A673 (cell line): ENCODE measurements around the gene ARMC6. TPM values are rescaled to one million over a fixed set of nuclear protein-coding genes. Genes with fewer than 3 reads are reported as not detected.

Experiments used
- BruUV-seq: library from RNA; stranded (reverse); fragments of 400-500 nt; replicated peaks from 2 replicates; lab custom pipeline; 2021; lab: Mats Ljungman, UMichigan
- CTCF ChIA-PET: fragments of 300-600 bp; sonication (Branson Sonifier 250); formaldehyde crosslinking; loops from one replicate; lab custom pipeline; 2022; ENCODE audit warnings: antibody characterized with exemption; lab: Charles Lee
- POLR2A ChIA-PET: fragments of 300-600 bp; sonication (Branson Sonifier 250); formaldehyde crosslinking; loops from one replicate; lab custom pipeline; 2022; ENCODE audit warnings: antibody characterized with exemption; ENCODE audit not compliant: low non-redundant PET; lab: Charles Lee
- DNase-seq: peaks from one replicate; pipeline ENCODE4 v3.0.0-alpha.2; 2015; ENCODE audit warnings: low spot score
- H3K27ac ChIP-seq: fragments of 200-600 bp; sonication (generic); 2 replicates; pipeline ENCODE4 v1.5.1; 2016; ENCODE audit warnings: mixed run types, low read depth, mild to moderate bottlenecking, mixed read lengths, antibody characterized with exemption, low read length; ENCODE audit not compliant: poor library complexity, severe bottlenecking
- H3K27me3 ChIP-seq: fragments of 200-600 bp; sonication (generic); replicated peaks from 2 replicates; pipeline ENCODE4 v1.6.1; 2017; ENCODE audit warnings: mixed run types, low read depth, mild to moderate bottlenecking, mixed read lengths, antibody characterized with exemption, low read length; ENCODE audit not compliant: insufficient read depth, poor library complexity
- H3K36me3 ChIP-seq: fragments of 200-600 bp; sonication (generic); 2 replicates; pipeline ENCODE4 v1.6.1; 2016; ENCODE audit warnings: mixed run types, mild to moderate bottlenecking, mixed read lengths, antibody characterized with exemption, low read length; ENCODE audit not compliant: insufficient read depth, poor library complexity, severe bottlenecking
- H3K4me1 ChIP-seq: fragments of 200-600 bp; sonication (generic); 2 replicates; pipeline ENCODE4 v1.6.1; 2017; ENCODE audit warnings: mixed run types, mild to moderate bottlenecking, mixed read lengths, antibody characterized with exemption, low read length; ENCODE audit not compliant: insufficient read depth, poor library complexity, severe bottlenecking
- H3K4me3 ChIP-seq: fragments of 200-600 bp; sonication (generic); 2 replicates; pipeline ENCODE4 v1.5.1; 2016; ENCODE audit warnings: low read depth, mixed run types, mild to moderate bottlenecking, mixed read lengths, low read length; ENCODE audit not compliant: poor library complexity, severe bottlenecking
- H3K9me3 ChIP-seq: fragments of 200-600 bp; sonication (generic); 2 replicates; pipeline ENCODE4 v1.6.1; 2016; ENCODE audit warnings: mixed run types, low read depth, mild to moderate bottlenecking, mixed read lengths, antibody characterized with exemption, low read length; ENCODE audit not compliant: poor library complexity, severe bottlenecking
- EZH2 ChIP-seq: fragments of 200-600 bp; sonication (generic); IDR thresholded peaks from 2 replicates; pipeline ENCODE4 v1.6.1; 2017; ENCODE audit warnings: borderline replicate concordance, low read depth, mild to moderate bottlenecking, mixed read lengths, antibody characterized with exemption, low read length; ENCODE audit not compliant: poor library complexity, severe bottlenecking
- intact Hi-C: fragments of 100-400 bp; cut with micrococcal nuclease; formaldehyde crosslinking; loops from one replicate; pipeline ENCODE4 v1.10.0; 2022; ENCODE audit not compliant: unreplicated experiment
- total RNA-seq: library from RNA; stranded (reverse); gene quantifications from 2 replicates; pipeline ENCODE4 v1.2.3, GENCODE V29; 2021
- TF ChIP-seq, protein P1 (sequence below): fragments of 300-800, 200-600 bp; sonication (generic); conservative IDR thresholded peaks from 2 replicates; pipeline ENCODE4 v1.5.1; 2017; ENCODE audit warnings: low read depth, mild to moderate bottlenecking, antibody characterized with exemption, low read length, moderate library complexity, mixed read lengths

Gene ARMC6
- total RNA-seq, 1 experiment from 2014 or later = 62.7 TPM

DNA sequence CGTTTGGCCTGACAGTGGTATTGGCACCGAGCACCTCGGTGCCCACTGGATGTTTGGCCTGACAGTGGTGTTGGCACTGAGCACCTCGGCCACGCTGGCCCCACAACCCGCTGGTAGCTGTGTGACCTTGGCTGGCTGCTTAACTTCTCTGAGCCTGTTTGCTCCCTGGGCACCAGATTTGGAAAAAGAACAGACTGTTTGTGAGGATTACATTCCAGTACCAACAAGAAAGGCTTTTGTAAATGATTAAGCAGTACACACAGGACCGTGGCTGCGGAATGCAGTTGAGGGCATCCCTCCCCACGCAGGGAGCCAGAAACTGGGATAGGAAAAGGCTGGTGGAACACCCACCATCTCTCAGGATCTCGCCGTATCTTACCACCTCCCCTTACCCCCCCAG is 62.3 kb downstream of the ARMC6 start:
- H3K27me3 ChIP-seq = no peaks in the 10 kb centered on the region
- CTCF ChIA-PET = no interaction called here
- no peaks in the 10 kb centered on the region for H3K4me1 ChIP-seq
- DNase-seq = no peak
- POLR2A ChIA-PET = no interaction called here
- no peak overlapping the region for H3K4me3 ChIP-seq
- TF ChIP-seq, protein P1, sequence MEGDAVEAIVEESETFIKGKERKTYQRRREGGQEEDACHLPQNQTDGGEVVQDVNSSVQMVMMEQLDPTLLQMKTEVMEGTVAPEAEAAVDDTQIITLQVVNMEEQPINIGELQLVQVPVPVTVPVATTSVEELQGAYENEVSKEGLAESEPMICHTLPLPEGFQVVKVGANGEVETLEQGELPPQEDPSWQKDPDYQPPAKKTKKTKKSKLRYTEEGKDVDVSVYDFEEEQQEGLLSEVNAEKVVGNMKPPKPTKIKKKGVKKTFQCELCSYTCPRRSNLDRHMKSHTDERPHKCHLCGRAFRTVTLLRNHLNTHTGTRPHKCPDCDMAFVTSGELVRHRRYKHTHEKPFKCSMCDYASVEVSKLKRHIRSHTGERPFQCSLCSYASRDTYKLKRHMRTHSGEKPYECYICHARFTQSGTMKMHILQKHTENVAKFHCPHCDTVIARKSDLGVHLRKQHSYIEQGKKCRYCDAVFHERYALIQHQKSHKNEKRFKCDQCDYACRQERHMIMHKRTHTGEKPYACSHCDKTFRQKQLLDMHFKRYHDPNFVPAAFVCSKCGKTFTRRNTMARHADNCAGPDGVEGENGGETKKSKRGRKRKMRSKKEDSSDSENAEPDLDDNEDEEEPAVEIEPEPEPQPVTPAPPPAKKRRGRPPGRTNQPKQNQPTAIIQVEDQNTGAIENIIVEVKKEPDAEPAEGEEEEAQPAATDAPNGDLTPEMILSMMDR = no peak
- TF ChIP-seq EZH2 = no peak
- no TSS peak for BruUV-seq
- no peak overlapping the region for H3K27ac ChIP-seq
- no peaks in the 10 kb centered on the region for H3K36me3 ChIP-seq
- intact Hi-C loops = no loop called here
- no peaks in the 10 kb centered on the region for H3K9me3 ChIP-seq

DNA sequence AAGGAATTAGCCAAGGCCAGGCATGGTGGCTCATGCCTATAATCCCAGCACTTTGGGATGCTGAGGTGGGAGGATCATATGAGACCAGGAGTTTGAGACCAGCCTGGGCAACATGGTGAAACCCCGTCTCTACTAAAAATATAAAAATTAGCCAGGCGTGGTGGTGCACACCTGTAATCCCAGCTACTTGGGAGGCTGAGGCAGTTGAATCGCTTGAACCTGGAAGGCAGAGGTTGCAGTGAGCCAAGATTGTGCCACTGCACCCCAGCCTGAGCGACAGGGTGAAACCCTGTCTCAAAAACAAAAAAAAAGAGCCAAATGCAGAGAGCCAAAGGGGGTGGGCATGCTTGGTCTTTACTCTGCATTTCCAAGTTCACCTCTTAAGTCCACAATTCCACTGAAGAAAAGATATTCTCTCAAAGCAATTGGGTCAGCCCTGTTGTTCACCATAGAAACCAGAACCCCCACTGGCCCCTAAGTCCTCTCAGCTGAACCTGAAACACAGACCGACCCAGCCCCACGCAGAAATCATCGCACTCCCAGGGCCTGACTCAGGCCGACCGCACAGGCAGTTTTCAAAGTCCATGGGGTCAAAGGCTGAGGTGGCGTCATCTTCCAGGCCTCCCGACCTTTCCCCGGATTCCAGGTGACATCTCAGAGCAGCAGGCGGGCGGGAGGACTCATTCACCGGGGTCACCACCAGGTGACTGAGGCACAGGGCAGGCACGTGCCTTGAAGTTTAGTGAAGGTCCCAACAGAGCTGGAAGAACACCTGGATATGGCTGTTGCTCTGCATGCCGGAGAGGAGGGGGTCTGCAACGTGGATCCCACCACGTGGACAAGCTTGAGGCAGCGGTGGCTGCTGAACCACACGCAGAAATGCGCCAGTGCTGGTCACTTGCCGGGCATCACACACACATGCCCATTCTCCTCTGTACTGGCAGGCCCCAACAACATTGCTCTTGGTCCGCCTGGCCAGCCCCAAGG is 63.5 kb downstream of the ARMC6 start:
- no peak for DNase-seq
- no peak for TF ChIP-seq EZH2
- TF ChIP-seq, protein P1 = no peak
- ChIA-PET CTCF (no interaction called here), POLR2A (no interaction called here)
- BruUV-seq = no TSS peak
- H3K27ac ChIP-seq = no peak overlapping the region
- no peaks in the 10 kb centered on the region for H3K27me3 ChIP-seq
- no peaks in the 10 kb centered on the region for H3K4me1 ChIP-seq
- no peak overlapping the region for H3K4me3 ChIP-seq
- intact Hi-C loops = no loop called here
- no peaks in the 10 kb centered on the region for H3K36me3 ChIP-seq
- no peaks in the 10 kb centered on the region for H3K9me3 ChIP-seq

DNA sequence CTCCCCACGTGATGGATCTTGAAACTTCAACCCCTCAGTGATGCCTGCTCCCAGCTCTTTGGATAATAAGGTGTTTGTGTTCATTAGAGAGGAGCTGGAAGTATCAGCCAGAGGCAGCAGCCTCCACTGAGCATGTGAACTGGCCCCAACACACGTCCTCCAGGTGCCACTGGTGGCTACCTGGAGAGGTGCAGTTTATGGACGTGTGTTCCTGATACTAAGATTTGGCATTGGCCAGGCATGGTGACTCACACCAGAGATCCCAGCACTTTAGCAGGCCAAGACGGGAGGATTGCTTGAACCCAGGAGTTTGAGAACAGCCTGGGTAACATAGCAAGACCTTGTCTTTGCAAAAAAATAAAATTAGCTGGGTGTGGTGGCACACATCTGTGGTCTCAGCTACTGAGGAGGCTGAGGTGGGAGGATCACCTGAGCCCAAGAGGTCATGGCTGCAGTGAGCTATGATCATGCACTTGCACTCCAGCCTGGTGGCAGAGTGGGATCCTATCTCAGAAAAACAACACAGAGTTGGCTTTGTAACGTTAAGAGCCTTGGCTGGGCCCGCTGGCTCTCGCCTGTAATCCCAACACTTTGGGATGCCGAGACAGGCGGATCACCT is 64.8 kb downstream of the ARMC6 start:
- ChIA-PET CTCF (no interaction called here), POLR2A (interaction anchor here (0.6 kb wide), 1 partner anchor 127 kb away, joined by 3 read pairs; no protein-coding TSS in a partner anchor)
- TF ChIP-seq, protein P1 = no peak
- no peak for TF ChIP-seq EZH2
- no peak for DNase-seq
- Histone ChIP-seq H3K27me3 (no peaks in the 10 kb centered on the region), H3K27ac (no peak overlapping the region), H3K4me3 (no peak overlapping the region), H3K36me3 (no peaks in the 10 kb centered on the region), H3K9me3 (no peaks in the 10 kb centered on the region), H3K4me1 (no peaks in the 10 kb centered on the region)
- intact Hi-C loops = no loop called here
- no TSS peak for BruUV-seq
